Measurements from ENCODE around the gene RAPGEF4. TPM values are rescaled to one million over a fixed set of nuclear protein-coding genes. Genes with fewer than 3 reads are reported as not detected.

The RAPGEF4 gene
- total RNA-seq, 2 donors from 2014 or later: 1.4 to 2.2 TPM

DNA sequence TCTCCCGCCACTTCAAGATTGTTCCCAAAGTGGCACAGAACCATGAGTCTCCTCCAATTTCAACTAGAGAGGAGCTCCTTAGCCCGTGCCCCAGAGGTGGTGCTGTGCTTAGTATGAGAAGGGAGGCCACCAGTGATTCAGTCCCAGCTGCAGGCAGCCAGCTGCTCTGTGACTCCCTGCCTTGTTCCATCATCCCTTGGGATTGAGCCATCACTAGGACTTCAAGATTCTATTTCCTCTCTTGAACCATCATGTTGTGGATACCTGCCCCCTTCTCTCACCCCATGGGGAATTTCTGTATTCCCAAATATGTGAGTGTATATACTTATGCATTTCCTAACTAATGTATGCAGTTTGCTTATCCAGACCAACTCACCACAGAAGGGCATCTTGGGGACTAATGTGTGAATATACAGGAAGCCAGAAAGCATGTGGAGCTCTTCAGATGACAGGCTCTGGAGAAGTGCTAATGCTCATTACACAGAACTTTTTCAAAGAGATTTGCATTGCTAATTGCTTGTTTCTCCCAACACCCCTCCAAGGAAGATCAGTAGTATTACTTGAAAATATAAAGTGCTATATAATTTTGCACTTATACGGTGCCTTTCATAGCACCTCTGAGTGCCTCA is 229.0 kb downstream of the RAPGEF4 start:
- ATAC-seq (replicated peaks): no peak

DNA sequence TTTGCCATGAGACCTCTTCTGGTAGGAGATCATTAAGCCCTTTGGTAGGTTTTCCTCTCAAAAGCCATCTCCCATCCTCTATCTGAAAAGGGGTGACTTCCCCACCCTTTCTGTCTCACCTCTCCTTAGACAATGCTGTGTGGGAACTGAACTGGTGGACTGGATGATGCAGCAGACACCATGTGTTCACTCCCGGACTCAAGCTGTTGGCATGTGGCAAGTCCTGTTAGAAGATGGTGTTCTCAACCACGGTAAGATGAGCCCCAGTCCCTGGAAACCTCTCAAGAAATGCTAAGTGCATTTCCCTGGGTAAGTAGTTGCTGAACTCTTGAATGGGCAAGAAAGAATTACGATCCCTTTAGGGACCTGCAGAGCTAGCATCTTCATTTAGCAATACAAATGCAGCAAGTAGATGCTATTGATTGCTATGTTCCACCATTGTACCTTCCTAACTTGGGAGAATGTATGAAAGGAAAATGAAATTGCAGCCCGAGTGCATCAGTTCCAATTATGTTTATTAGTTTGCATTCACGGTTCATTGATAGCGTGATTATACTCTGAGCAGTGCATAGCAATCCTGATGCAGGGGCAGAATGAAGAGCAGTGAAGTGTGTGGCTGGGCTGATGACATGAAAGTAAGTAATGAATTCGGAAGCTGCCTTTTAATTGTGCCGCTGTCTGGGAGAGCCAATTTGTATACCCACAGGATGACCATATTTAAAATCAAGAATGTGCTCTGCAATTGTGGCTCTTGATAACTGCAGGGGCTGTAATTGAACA is 230.0 kb downstream of the RAPGEF4 start:
- peaks cover 9% of the 10 kb centered on the region for H3K27me3 Mint-ChIP-seq
- ATAC-seq (replicated peaks): no peak
- H3K4me3 Mint-ChIP-seq: no peak overlapping the region
- no peaks in the 10 kb centered on the region for H3K36me3 Mint-ChIP-seq (ENCODE audit: low read depth)
- H3K9me3 Mint-ChIP-seq: no peaks in the 10 kb centered on the region
- peaks cover 6% of the 10 kb centered on the region for H3K4me1 Mint-ChIP-seq
- no peak overlapping the region for H3K27ac Mint-ChIP-seq

More for the DNA sequence above, 229.0 kb downstream of the RAPGEF4 start:
- Mint-ChIP-seq H3K27ac (no peak overlapping the region), H3K36me3 (ENCODE audit: low read depth) (no peaks in the 10 kb centered on the region), H3K4me3 (no peak overlapping the region), H3K9me3 (no peaks in the 10 kb centered on the region), H3K4me1 (peaks cover 6% of the 10 kb centered on the region), H3K27me3 (peaks cover 6% of the 10 kb centered on the region)

DNA sequence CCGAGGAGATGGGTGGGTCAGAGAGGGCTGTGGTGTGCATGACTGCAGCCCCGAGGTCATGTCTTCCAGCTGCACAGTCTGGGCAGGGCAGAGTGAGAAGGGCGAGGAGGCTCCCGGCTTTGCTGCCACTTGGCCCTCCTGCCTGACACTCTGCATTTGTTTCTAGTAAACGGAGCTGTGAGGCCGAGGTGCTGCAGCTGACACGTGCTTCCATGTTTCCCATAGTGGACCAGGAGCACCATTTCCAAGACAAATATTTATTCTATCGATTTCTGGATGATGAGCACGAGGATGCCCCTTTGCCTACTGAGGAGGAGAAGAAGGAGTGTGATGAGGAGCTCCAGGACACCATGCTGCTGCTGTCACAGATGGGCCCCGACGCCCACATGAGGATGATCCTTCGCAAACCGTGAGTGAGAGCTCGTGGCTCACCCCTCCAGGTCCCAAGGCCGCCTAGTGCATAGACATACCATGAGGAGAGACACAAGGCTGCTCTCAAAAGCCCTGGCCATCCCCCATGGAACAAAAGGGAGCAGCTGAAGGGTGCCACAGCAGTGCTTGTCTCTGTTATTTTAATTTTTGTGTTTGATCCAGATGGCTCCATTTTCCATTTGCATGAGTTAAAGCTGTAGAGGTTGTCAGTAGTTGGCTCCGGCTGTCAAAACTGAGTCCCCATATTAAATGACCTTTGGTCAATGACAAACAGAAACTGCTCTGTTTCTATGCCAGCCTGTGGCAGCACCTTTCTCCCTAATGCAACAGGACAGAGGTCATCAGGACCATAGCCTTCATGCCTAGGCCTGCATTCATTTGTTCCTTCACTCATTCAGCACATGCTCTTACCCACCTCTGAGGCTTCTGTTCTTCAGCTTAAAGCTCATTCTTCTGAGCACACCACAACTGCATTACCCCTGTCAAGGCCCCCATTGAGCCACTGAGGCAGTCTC is 231.7 kb downstream of the RAPGEF4 start:
- no peaks in the 10 kb centered on the region for H3K36me3 Mint-ChIP-seq (ENCODE audit: low read depth)
- H3K4me3 Mint-ChIP-seq: no peak overlapping the region
- H3K4me1 Mint-ChIP-seq: peaks cover 6% of the 10 kb centered on the region
- no peak for ATAC-seq (replicated peaks)
- H3K27ac Mint-ChIP-seq: no peak overlapping the region
- H3K27me3 Mint-ChIP-seq: peaks cover 12% of the 10 kb centered on the region
- no peaks in the 10 kb centered on the region for H3K9me3 Mint-ChIP-seq

DNA sequence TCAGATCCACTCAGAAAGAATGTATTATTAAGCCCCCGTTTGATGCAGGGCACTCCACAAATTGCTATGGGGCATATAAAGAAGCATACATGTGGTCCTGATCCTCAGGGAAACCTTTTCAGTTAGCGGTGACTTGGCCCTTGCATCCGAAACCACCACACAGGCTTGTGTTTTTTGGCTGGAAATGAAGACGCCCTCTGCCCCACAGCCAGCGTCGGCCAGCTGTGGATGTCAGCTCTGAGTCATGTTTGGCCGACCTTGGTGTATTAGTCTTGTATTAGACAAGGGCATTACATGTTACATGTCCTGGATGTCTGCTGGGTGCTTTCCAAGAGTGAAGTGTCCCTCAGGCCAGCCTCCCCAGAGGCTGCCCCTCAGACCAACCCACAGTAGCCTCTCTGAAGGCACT is 232.4 kb downstream of the RAPGEF4 start:
- no peaks in the 10 kb centered on the region for H3K36me3 Mint-ChIP-seq (ENCODE audit: low read depth)
- no peak overlapping the region for H3K4me3 Mint-ChIP-seq
- H3K27ac Mint-ChIP-seq: no peak overlapping the region
- H3K9me3 Mint-ChIP-seq: no peaks in the 10 kb centered on the region
- H3K27me3 Mint-ChIP-seq: peaks cover 13% of the 10 kb centered on the region
- no peak for ATAC-seq (replicated peaks)
- peaks cover under 1% of the 10 kb centered on the region for H3K4me1 Mint-ChIP-seq

DNA sequence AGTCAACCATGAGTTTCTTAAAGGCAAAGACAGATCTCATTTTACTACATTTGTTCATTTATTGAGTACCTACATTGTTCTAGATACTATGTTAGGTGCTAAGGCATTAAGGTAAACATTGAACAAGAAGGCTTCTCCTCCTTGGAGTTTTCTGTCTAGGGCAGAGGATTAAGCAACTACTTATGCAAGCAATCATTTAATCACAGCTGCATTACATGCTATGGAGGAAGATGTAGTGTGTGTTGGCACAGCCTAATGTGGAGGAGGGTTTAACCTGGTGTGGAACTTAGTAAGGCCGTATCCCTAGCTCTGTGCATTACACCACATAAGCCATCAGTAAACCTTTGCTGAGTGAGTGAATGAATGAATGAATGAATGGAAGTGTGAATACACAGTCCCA is 233.5 kb downstream of the RAPGEF4 start:
- Mint-ChIP-seq H3K36me3 (ENCODE audit: low read depth) (no peaks in the 10 kb centered on the region), H3K27me3 (peaks cover 16% of the 10 kb centered on the region), H3K4me3 (no peak overlapping the region), H3K4me1 (no peaks in the 10 kb centered on the region), H3K9me3 (no peaks in the 10 kb centered on the region), H3K27ac (no peak overlapping the region)
- no peak for ATAC-seq (replicated peaks)

DNA sequence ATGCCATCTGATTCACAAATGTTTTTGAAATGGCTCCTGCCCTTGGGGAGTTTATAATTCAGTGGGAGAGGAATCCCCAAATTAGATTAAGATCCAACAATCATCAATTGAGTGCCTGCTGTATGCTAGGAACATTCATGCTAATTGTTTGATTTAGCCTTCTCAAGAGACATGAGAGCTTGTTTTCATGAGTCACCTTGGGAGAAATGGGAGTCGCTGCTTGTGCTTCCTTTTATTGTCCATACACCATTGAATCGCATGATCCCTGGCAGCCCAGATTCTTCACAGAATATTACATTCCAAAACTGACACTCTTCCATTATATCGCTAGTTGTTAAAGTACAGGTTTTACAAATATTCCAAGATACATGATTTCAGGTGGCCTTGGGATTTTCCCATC is 234.0 kb downstream of the RAPGEF4 start:
- H3K4me1 Mint-ChIP-seq: no peaks in the 10 kb centered on the region
- H3K27me3 Mint-ChIP-seq: peaks cover 17% of the 10 kb centered on the region
- H3K9me3 Mint-ChIP-seq: no peaks in the 10 kb centered on the region
- H3K27ac Mint-ChIP-seq: peak overlapping the region; percentile 4
- no peak for ATAC-seq (replicated peaks)
- H3K4me3 Mint-ChIP-seq: no peak overlapping the region
- H3K36me3 Mint-ChIP-seq (ENCODE audit: low read depth): no peaks in the 10 kb centered on the region

DNA sequence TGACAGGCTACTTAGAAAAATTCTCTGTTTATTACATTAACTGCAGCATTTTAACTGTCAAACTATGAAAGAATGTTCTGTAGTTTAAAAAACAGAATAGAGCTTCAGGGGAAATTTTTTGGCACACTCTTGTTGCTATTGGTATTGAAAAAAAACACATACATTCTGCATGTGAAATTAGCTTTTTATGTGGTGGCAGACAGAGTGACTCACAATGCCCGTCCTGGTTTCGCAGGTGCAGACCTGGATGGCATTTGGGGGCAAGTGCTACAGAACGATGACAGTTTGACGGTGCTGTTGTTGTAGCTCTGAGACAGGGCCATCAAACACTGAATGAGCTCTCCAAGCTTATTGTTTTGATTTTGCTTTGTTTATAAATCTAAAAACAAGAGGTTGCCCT is 235.0 kb downstream of the RAPGEF4 start:
- Mint-ChIP-seq H3K4me3 (no peak overlapping the region), H3K4me1 (no peaks in the 10 kb centered on the region), H3K36me3 (ENCODE audit: low read depth) (no peaks in the 10 kb centered on the region), H3K9me3 (no peaks in the 10 kb centered on the region), H3K27me3 (peaks cover 24% of the 10 kb centered on the region), H3K27ac (peak overlapping the region; percentile 2)
- peak; percentile 79 for ATAC-seq (replicated peaks)

DNA sequence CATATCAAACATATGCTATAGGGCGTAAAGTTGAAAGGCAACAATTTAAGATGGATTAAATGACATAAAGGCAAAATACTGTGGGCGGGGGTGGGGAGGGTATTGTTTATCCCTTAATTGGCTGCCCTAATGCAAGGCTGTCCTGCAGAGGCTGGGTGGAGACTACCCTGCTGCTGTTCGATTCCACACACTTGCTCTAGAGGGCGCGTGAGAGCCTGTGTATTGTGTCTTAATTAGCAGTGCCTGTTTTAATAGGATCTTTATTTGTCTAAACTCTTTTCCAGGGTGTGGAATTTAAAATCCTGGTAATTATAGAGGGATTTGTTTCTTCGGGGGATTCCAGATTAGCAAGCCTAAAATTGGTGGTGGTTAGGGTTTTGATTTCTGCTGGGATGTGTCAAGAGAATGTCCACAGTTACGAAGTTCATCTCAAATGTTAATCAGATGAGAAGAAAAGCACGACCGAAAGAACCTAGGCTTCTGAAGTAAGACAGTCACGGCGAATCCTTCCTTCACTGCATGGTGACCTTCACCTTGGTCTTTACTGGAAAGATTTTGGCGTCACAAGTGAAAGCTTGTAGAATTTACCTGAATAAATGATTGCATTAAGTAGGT is 236.5 kb downstream of the RAPGEF4 start:
- H3K36me3 Mint-ChIP-seq (ENCODE audit: low read depth): no peaks in the 10 kb centered on the region
- peak; percentile 61 for ATAC-seq (replicated peaks)
- H3K4me3 Mint-ChIP-seq: no peak overlapping the region
- H3K4me1 Mint-ChIP-seq: no peaks in the 10 kb centered on the region
- no peaks in the 10 kb centered on the region for H3K9me3 Mint-ChIP-seq
- H3K27me3 Mint-ChIP-seq: peaks cover 28% of the 10 kb centered on the region
- H3K27ac Mint-ChIP-seq: no peak overlapping the region

DNA sequence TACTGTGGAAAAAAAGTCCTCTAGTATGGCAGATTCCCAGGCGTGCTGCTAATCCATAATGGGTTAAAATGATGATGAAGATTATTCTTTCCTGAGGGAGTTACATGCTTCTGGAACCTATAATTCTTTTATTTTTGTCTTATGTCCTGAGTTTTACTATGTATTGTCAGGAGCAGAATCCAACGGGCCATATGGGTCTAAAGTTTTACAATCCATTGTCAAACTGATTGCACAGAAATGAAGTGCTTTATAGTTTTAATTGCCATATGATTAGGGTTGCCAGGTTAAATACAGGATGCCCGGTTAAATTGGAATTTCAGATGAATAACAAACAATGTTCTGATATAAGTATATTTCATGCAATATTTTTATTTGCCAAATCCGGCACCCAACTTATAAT is 239.1 kb downstream of the RAPGEF4 start:
- H3K27me3 Mint-ChIP-seq: peaks cover 37% of the 10 kb centered on the region
- H3K36me3 Mint-ChIP-seq (ENCODE audit: low read depth): no peaks in the 10 kb centered on the region
- ATAC-seq (replicated peaks): no peak
- H3K9me3 Mint-ChIP-seq: no peaks in the 10 kb centered on the region
- no peak overlapping the region for H3K27ac Mint-ChIP-seq
- H3K4me3 Mint-ChIP-seq: no peak overlapping the region
- no peaks in the 10 kb centered on the region for H3K4me1 Mint-ChIP-seq

DNA sequence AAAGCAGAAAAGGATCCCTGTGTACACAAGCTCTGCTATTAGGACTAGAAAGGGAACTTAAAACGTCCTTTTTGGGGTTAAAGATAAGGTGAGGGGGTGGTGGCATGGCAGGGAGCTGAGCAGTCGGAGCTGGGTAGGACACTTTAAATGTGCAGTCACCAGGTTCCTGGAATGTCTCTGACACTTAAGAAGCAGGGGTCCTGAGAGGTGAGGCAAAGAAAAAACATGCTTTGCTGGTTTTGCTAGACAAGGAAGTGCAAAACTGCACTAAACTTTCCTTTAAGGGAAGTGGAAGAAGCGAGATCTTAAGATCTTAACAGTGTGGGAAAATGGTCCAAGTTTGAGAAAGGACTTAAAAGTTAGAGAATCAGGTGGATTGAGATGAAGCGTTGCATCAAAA is 240.5 kb downstream of the RAPGEF4 start:
- H3K27ac Mint-ChIP-seq: no peak overlapping the region
- no peak for ATAC-seq (replicated peaks)

DNA sequence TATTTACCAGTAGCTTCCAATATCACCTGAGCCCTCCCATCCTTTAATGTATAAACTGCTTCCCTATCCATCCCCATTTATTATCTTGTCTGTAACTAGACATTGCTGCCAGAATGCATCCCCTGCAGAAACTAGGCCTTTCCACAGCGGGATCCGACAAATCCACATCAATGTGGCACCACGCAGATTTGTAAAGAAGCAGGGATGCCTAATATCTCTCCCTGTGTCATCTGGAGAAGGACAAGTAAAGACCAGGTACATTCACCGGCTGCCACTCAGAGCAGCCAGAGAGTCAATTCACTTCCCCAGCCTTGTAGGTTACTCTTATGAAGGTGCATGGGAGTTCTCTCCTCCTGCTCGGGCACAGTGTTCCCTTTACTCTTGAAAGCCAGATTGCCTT is 241.2 kb downstream of the RAPGEF4 start:
- Mint-ChIP-seq H3K4me1 (no peaks in the 10 kb centered on the region), H3K27me3 (peaks cover 41% of the 10 kb centered on the region), H3K27ac (no peak overlapping the region), H3K9me3 (no peaks in the 10 kb centered on the region), H3K4me3 (no peak overlapping the region), H3K36me3 (ENCODE audit: low read depth) (no peaks in the 10 kb centered on the region)
- ATAC-seq (replicated peaks): no peak

More for the DNA sequence above, 240.5 kb downstream of the RAPGEF4 start:
- H3K4me1 Mint-ChIP-seq: no peaks in the 10 kb centered on the region
- no peak overlapping the region for H3K4me3 Mint-ChIP-seq
- no peaks in the 10 kb centered on the region for H3K36me3 Mint-ChIP-seq (ENCODE audit: low read depth)
- H3K27me3 Mint-ChIP-seq: peaks cover 41% of the 10 kb centered on the region
- no peaks in the 10 kb centered on the region for H3K9me3 Mint-ChIP-seq

DNA sequence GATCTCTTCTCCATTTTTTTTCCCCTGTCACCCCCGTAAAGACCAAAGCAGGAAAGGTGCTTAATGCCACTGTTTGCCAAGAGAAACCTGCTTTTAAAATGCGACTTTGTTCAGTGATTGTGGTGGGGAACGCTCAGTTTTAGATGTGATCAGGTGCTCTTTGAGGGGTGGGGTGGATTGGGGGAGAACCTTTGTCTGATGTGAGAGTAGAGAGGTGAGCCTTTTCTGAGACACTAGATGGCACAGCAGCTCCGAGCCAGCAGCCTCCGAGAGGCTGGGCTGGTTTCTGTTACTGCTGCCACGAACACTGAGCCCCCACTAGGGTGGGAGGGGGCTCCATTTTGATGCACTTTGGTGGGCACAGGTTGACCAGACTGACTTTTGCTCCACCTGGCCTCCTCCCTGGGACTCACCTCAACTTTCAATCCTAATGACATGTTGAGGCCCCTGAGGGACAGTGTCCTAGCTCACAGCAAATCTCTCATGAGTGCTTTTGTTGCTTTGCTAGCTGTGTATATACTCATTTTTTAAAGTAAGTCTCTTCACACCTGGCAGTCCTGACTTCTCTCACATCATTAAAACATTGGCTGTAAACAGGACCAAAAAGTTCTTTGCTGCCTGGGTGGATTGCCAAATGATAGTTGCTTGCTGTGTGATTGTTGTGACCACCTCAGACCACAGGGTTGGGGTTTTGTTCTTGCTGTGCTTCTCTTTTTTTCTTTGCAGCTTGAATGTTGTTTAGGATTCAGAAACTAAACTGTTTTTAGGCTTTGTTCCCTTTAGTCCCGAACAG is 241.8 kb downstream of the RAPGEF4 start:
- Mint-ChIP-seq H3K4me1 (no peaks in the 10 kb centered on the region), H3K36me3 (ENCODE audit: low read depth) (no peaks in the 10 kb centered on the region), H3K9me3 (no peaks in the 10 kb centered on the region), H3K27me3 (peaks cover 38% of the 10 kb centered on the region), H3K27ac (no peak overlapping the region), H3K4me3 (no peak overlapping the region)
- ATAC-seq (replicated peaks): no peak

DNA sequence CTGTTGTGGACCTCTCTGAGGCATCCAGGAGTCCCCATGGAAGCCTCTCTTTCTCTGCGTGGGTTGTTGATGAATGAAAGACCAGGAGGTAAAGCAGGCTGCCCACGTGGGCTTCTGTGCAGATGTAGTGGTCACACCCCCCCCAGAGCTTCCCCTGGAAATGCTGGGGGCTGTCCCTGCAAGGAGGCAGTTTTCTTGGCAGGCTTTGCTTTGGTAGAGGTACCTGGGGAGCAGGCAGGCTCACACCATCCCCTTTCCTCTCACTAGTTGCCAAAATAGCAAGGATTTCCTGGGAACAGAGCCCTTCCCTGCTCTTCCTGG is 242.4 kb downstream of the RAPGEF4 start:
- Mint-ChIP-seq H3K27me3 (peaks cover 38% of the 10 kb centered on the region), H3K4me3 (no peak overlapping the region), H3K4me1 (no peaks in the 10 kb centered on the region), H3K9me3 (no peaks in the 10 kb centered on the region), H3K27ac (no peak overlapping the region), H3K36me3 (ENCODE audit: low read depth) (no peaks in the 10 kb centered on the region)
- no peak for ATAC-seq (replicated peaks)
